HG03558 (cell line): ENCODE data around the gene PTDSS2.
"Not testable (repeated sequence)": the region's sequence is repeated elsewhere in the genome, so short reads cannot be mapped to it uniquely, and the experiment has no call there.

ENCODE experiments used
- ATAC-seq: cut with Tn5 transposase; IDR thresholded peaks from one replicate; pipeline ENCODE4 v1.9.1; 2021; ENCODE audit warnings: moderate number of reproducible peaks; ENCODE audit not compliant: unreplicated experiment; ENCODE audit errors: extremely low read depth

PTDSS2 gene

GRCh38 chr11:462107-462890, 12.2 kb downstream of the PTDSS2 start:
- ATAC-seq: no peak

GRCh38 chr11:464316-464715, 14.2 kb downstream of the PTDSS2 start:
- no peak for ATAC-seq

GRCh38 chr11:465896-466530, 15.9 kb downstream of the PTDSS2 start:
- no peak for ATAC-seq

GRCh38 chr11:468036-468435, 18.0 kb downstream of the PTDSS2 start:
- no peak for ATAC-seq

GRCh38 chr11:468493-468892, 18.4 kb downstream of the PTDSS2 start:
- no peak for ATAC-seq

- ATAC-seq: not testable (repeated sequence)
Measured at GRCh38 chr11:469026-469683, 19.1 kb downstream of the PTDSS2 start.

GRCh38 chr11:469684-470560, 19.8 kb downstream of the PTDSS2 start:
- ATAC-seq: no peak

- ATAC-seq: no peak
Measured at GRCh38 chr11:471468-472145, 21.5 kb downstream of the PTDSS2 start.

GRCh38 chr11:472272-472671, 22.2 kb downstream of the PTDSS2 start:
- ATAC-seq: no peak

- ATAC-seq: no peak
Measured at GRCh38 chr11:472816-473215, 22.7 kb downstream of the PTDSS2 start.

GRCh38 chr11:473415-473814, 23.3 kb downstream of the PTDSS2 start:
- no peak for ATAC-seq

- no peak for ATAC-seq
Measured at GRCh38 chr11:473962-474785, 24.1 kb downstream of the PTDSS2 start.

GRCh38 chr11:474914-475506, 24.9 kb downstream of the PTDSS2 start:
- ATAC-seq: no peak

- ATAC-seq: no peak
Measured at GRCh38 chr11:475941-476340, 25.9 kb downstream of the PTDSS2 start.

- ATAC-seq: no peak
Measured at GRCh38 chr11:476416-476815, 26.3 kb downstream of the PTDSS2 start.

- no peak for ATAC-seq
Measured at GRCh38 chr11:477052-477715, 27.1 kb downstream of the PTDSS2 start.

GRCh38 chr11:479311-479710, 29.2 kb downstream of the PTDSS2 start:
- ATAC-seq: no peak

- no peak for ATAC-seq
Measured at GRCh38 chr11:484616-485015, 34.5 kb downstream of the PTDSS2 start.
